ENCODE data around the gene DEFB125.

DNA sequence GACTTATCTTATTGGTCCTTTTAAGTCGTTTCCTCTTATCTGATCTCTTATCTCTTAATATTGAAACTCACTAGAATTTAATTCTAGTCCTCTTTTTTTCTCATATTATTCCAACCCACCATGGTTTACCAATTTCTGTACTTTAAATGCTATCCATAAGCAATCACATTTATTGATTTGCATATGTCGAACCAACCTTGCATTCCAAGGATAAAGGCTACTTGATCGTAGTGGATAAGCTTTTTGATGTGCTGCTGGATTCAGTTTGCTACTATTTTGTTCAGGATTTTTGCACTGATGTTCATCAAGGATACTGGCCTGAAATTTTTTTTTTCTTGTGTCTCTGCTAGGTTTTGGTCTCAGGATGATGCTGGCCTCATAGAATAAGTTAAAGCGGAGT lies 7.7 kb downstream of the DEFB125 start:
- TF ChIP-seq, protein P1, sequence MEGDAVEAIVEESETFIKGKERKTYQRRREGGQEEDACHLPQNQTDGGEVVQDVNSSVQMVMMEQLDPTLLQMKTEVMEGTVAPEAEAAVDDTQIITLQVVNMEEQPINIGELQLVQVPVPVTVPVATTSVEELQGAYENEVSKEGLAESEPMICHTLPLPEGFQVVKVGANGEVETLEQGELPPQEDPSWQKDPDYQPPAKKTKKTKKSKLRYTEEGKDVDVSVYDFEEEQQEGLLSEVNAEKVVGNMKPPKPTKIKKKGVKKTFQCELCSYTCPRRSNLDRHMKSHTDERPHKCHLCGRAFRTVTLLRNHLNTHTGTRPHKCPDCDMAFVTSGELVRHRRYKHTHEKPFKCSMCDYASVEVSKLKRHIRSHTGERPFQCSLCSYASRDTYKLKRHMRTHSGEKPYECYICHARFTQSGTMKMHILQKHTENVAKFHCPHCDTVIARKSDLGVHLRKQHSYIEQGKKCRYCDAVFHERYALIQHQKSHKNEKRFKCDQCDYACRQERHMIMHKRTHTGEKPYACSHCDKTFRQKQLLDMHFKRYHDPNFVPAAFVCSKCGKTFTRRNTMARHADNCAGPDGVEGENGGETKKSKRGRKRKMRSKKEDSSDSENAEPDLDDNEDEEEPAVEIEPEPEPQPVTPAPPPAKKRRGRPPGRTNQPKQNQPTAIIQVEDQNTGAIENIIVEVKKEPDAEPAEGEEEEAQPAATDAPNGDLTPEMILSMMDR (IDR thresholded peaks at IDR 0.05): no peak
- TF ChIP-seq EZH2 (IDR thresholded peaks at IDR 0.05; ENCODE audit: borderline replicate concordance, insufficient read depth, low read depth, low read length, poor library complexity, severe bottlenecking): no peak

Measured in B cell (primary cell).